SH-SY5Y (cell line): ENCODE results near the gene PRPF19.

Experiments used
- GATA2 ChIP-seq: IDR thresholded peaks from 2 replicates; pipeline ENCODE4 v1.6.1; 2011; ENCODE audit warnings: mild to moderate bottlenecking, low read depth, low read length
- GATA3 ChIP-seq: IDR thresholded peaks from 2 replicates; pipeline ENCODE4 v1.6.1; 2011; ENCODE audit warnings: low read depth, mild to moderate bottlenecking, low read length, moderate library complexity

Gene PRPF19

GRCh38 chr11:60912223-60912850, 6.0 kb upstream of the PRPF19 start:
- no peak for TF ChIP-seq GATA3
- TF ChIP-seq GATA2, result no peak

DNA sequence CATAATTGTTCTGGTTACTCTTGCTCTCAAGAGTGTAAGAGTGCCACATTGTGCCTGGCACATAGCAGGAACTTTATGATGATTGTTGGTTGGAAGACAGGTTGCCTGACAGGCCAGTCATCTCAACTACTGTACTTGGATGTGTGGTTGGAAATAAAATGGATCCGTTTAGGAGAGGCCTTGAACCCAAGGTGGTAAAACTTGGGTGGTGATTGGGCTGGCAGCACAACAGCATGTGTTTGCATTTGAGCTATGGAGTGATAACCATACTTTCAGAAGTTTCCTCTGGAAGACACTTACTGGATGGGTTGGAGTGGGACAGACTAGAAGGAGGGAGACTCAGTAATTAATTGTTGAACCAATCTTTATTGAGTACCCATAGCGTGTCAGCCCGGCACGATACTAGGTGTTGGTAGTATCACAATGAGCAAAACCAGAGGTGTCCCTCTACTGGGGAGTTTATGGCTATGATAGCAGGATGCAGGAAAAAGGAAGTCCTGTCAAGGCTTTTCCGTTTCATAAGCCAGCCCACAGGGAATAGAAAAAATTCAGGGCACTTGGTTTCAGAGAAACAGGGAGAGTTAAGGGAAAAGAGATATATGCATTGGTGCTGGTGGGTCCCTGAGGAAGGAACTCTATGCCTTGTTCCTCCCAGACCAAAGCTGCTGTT, 4.5 kb upstream of the PRPF19 start:
- TF ChIP-seq GATA3 (no peak), GATA2 (no peak)

DNA sequence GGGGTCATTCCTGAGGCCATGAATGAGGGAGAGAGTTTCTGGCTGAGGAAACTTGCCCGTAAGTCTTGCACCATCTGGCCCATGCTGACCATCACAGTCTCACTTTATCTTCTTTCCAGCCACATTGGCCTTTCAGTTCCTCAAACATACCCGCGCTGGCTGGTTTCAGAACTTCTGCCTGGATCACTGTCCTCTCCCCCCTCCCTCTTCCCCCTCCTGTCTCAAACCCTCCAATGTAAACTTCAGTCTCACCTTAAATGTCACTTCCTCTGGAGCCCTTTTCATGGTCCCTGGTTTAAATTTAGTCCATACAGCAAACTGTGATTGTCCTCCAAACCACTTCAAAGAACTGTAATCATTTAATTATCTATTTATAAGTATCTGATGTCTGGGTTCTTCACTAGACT, 3.9 kb upstream of the PRPF19 start:
- TF ChIP-seq GATA3, result no peak
- no peak for TF ChIP-seq GATA2

GRCh38 chr11:60908803-60909202, 2.4 kb upstream of the PRPF19 start:
- TF ChIP-seq GATA2 (no peak), GATA3 (no peak)

- TF ChIP-seq GATA3, result no peak
- no peak for TF ChIP-seq GATA2
Observed at GRCh38 chr11:60905551-60906113, 753 bp downstream of the PRPF19 start.

DNA sequence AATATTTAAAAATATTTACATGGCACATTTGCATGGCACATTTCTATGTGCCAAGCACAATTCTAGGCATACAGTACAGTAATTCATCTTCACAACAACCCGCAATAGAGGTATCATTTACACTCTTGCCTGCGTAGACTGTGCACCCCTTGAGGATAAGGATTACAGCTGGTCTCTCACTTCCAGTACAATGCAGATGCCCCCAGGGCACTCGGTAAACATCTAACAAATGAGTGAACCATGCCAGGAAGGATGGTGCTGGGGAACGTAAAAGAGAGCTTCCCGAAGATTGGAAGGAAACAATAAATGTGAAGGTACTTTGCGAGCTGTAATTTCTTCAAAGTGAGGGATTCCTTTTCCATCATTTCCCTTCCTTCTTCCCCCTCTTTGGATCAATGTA, 1.3 kb downstream of the PRPF19 start:
- TF ChIP-seq GATA3, result no peak
- TF ChIP-seq GATA2, result no peak

GRCh38 chr11:60902625-60903024, 3.8 kb downstream of the PRPF19 start:
- TF ChIP-seq GATA2 (no peak), GATA3 (no peak)

DNA sequence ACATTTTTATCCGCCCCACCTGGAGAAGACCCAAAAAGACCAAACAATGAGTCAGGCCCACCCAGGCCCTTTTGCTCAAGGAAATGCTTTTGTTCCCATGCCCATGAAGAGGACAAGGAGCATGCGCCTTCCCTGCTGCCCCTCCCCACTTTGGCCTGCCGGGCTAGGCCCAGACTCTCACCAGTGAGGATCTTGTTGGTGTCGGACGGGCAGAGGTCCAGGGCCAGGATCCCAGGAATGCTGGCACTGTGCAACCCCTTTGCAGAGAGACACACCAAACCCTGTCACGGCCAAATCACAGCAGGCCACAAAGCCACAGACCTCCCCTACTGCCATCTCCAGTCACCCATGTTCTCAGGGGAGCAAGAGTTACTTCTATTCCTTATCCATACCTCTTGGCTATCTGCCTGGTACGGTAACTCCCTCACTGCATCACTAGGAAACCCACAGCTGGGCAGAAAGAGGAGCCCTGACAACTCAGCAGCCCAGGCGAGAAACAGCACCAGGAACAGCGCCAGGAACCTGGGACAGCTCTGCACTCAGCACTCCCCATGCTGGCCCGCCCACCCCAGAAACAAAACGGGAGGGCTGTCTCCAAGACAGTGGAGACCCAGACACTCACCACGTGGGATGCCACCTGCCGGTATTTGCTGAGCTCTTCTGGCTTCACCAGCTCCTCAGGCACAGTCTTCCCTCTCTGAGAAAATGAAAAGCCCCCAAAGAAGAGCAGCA, 5.5 kb downstream of the PRPF19 start:
- no peak for TF ChIP-seq GATA3
- TF ChIP-seq GATA2, result no peak

DNA sequence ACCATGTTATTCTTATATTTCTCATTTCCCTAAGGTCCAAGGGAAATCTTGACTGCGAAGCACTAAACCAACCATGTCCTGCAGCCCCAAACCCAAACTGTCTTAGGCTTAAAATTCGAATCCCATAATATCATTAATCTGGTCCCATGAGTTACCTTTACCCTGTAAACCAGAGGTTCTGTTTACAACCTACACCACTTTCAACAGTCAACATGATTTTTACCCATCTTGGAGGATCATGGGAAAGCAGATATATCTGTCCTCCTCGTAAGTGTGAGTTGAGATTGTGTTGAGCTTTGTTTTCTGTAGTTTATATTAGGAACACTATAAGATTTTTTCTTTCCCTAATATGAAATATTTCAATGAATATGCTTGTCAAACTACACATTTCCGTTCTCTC, 6.4 kb downstream of the PRPF19 start:
- TF ChIP-seq GATA3, result no peak
- no peak for TF ChIP-seq GATA2

GRCh38 chr11:60899046-60899936, 7.1 kb downstream of the PRPF19 start:
- TF ChIP-seq GATA3 (no peak), GATA2 (no peak)

DNA sequence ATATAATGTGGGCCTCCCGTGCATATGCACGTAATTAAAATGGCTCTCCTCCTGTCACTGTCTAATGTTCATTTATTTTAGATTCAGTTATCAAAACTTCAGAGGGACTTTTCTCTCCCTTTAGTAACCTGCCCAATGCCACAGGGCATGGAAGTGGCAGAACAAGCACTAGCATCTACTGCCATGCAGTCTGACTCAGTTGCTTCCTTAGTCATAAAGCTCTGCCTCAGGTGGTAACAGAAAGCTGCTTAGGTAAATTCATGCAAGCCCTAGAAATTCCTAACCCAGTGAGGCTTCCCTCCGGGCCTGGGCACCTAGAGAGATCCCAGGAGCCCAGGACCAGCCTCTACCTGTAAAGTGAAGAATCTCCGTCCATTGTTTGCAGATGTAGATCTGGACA, 8.9 kb downstream of the PRPF19 start:
- TF ChIP-seq GATA3 (no peak), GATA2 (no peak)

- TF ChIP-seq GATA3 (no peak), GATA2 (no peak)
Observed at GRCh38 chr11:60895687-60896086, 10.7 kb downstream of the PRPF19 start.

DNA sequence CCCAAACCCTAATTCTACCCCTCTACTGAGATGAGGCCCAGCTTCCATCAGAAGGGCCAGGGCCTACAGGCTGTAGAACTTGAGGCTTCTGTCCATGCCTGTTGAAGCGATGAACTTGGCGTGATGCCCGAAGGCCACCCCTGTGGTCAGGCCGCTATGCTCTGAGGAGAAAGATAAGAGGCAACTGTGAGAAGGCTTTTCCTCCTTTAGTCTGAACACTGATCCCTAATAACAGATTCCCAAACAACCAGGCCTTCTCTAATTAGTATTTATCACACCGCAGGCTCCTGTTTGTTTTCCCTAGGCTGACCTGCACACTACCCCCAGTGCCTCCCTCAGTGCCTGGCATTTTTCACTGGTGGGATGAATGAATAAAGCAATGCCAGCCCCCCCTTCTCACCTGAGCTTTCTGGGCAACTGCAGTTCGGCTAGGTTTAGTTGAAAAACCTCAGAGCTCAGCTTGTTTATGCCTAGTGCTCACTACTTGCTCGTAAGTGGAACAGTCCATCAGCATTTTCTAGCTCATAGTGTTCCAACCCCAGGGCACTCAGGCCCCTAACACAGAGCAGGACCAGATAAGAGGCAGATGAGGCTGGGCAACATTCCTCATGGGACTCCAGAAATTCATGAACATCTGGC, 15.2 kb downstream of the PRPF19 start:
- no peak for TF ChIP-seq GATA2
- no peak for TF ChIP-seq GATA3
